HEK293 (cell line): ENCODE measurements around the gene ZHX3.

Source experiments
- CTCF ChIA-PET: fragments of 350-600 bp; formaldehyde crosslinking; extraction: SDS; loops from one replicate; lab custom pipeline; 2021; ENCODE audit warnings: antibody characterized with exemption; lab: Yijun Ruan, JAX
- POLR2A ChIA-PET: fragments of 300-600 bp; formaldehyde crosslinking; extraction: SDS; loops from one replicate; lab custom pipeline; 2020; ENCODE audit warnings: antibody characterized with exemption, inconsistent platforms; lab: Yijun Ruan, JAX
- H3K27ac ChIP-seq: fragments of 200-500 bp; sonication (Bioruptor generic); 2 replicates; pipeline ENCODE4 v1.5.1; 2014; ENCODE audit warnings: low read depth, low read length, control low read depth, inconsistent platforms; ENCODE audit errors: extremely low read depth
- H3K36me3 ChIP-seq, 2 experiments: fragments of 200-500 bp in 1 of 2; sonication (Bioruptor generic) in 1 of 2; 1 replicate in 1 of 2; 2 replicates in 1 of 2; pipeline ENCODE4 v1.5.1; 2014 to 2017; ENCODE audit warnings: inconsistent platforms in 2 of 2, low read length in 2 of 2; ENCODE audit not compliant: control insufficient read depth in 2 of 2, insufficient read depth in 1 of 2
- H3K4me1 ChIP-seq: fragments of 200-500 bp; sonication (Bioruptor generic); 2 replicates; pipeline ENCODE4 v1.5.1; 2014; ENCODE audit warnings: mild to moderate bottlenecking, low read length, inconsistent platforms; ENCODE audit not compliant: control insufficient read depth, insufficient read depth
- H3K4me3 ChIP-seq: 2 replicates; pipeline ENCODE4 v1.5.1; 2011; ENCODE audit warnings: low read depth, mild to moderate bottlenecking, control low read depth, low read length, moderate library complexity
- H3K9me3 ChIP-seq: fragments of 200-500 bp; sonication (Bioruptor generic); 2 replicates; pipeline ENCODE4 v1.5.1; 2014; ENCODE audit warnings: low read depth, low read length, inconsistent platforms; ENCODE audit not compliant: control insufficient read depth, insufficient read depth
- ZFP37 ChIP-seq: fragments of 450-650 bp; formaldehyde crosslinking; IDR thresholded peaks from 2 replicates; pipeline ENCODE4 v1.5.1; 2016; ENCODE audit warnings: missing biosample characterization, missing genetic modification characterization
- ZNF146 ChIP-seq: fragments of 450-650 bp; formaldehyde crosslinking; IDR thresholded peaks from 2 replicates; pipeline ENCODE4 v1.5.1; 2016; ENCODE audit warnings: missing biosample characterization, missing genetic modification characterization
- ZNF747 ChIP-seq: fragments of 450-650 bp; formaldehyde crosslinking; IDR thresholded peaks from 2 replicates; pipeline ENCODE4 v1.5.1; 2016; ENCODE audit warnings: missing biosample characterization, missing genetic modification characterization
- ZSCAN30 ChIP-seq: fragments of 450-650 bp; IDR thresholded peaks from 2 replicates; pipeline ENCODE4 v1.5.1; 2018; ENCODE audit warnings: missing biosample characterization, mild to moderate bottlenecking, missing genetic modification characterization, moderate library complexity
- TF ChIP-seq, protein P1 (sequence below): fragments of 450-650 bp; formaldehyde crosslinking; IDR thresholded peaks from 2 replicates; pipeline ENCODE4; 2016; ENCODE audit warnings: missing biosample characterization, missing genetic modification characterization
- TF ChIP-seq, protein P2 (sequence below): fragments of 450-650 bp; formaldehyde crosslinking; conservative IDR thresholded peaks from 2 replicates; pipeline ENCODE4 v1.5.1; 2016; ENCODE audit warnings: low read depth, missing biosample characterization, missing genetic modification characterization
- TF ChIP-seq, protein P3 (sequence below): fragments of 450-650 bp; formaldehyde crosslinking; IDR thresholded peaks from 2 replicates; pipeline ENCODE4 v1.5.1; 2016; ENCODE audit warnings: missing biosample characterization, missing genetic modification characterization
- TF ChIP-seq, protein P4 (sequence below): fragments of 450-650 bp; formaldehyde crosslinking; IDR thresholded peaks from 2 replicates; pipeline ENCODE4 v1.5.1; 2016; ENCODE audit warnings: missing biosample characterization, missing genetic modification characterization

ZHX3 gene

DNA sequence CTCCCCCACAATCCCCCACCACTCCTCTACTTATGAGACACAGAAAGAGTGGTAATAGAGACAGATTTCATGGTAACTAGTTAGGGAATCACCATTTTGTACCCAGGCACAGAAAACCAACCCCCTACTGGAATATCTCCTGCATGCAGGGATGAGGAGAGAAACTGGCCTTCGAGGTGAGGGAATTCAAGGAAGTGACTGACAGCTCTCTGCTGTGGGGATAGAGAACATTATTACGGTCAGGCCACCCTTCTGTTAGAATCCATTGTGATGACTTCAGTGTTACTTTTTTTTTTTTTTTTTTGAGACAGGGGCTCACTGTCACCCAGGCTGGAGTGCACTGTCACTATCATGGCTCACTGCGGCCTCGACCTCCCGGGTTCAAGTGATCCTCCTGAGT, 9.6 kb upstream of the ZHX3 start:
- POLR2A ChIA-PET = no interaction called here
- H3K4me1 ChIP-seq = no peaks in the 10 kb centered on the region
- H3K4me3 ChIP-seq = no peak overlapping the region
- no peak for TF ChIP-seq ZFP37 (tag by site-specific recombination)
- TF ChIP-seq ZSCAN30 = no peak
- TF ChIP-seq, protein P1, sequence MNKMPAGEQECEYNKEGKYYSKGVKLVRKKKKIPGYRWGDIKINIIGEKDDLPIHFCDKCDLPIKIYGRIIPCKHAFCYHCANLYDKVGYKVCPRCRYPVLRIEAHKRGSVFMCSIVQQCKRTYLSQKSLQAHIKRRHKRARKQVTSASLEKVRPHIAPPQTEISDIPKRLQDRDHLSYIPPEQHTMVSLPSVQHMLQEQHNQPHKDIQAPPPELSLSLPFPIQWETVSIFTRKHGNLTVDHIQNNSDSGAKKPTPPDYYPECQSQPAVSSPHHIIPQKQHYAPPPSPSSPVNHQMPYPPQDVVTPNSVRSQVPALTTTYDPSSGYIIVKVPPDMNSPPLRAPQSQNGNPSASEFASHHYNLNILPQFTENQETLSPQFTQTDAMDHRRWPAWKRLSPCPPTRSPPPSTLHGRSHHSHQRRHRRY (tag by site-specific recombination) = no peak
- no peaks in the 10 kb centered on the region for H3K36me3 ChIP-seq
- H3K9me3 ChIP-seq = no peaks in the 10 kb centered on the region
- CTCF ChIA-PET = interaction anchor here (0.5 to 3.8 kb wide), 7 partner anchors 12 to 186 kb away, joined by 3 to 14 read pairs (median 4); partner anchors contain the start of gene LPIN3
- H3K27ac ChIP-seq = no peak overlapping the region

DNA sequence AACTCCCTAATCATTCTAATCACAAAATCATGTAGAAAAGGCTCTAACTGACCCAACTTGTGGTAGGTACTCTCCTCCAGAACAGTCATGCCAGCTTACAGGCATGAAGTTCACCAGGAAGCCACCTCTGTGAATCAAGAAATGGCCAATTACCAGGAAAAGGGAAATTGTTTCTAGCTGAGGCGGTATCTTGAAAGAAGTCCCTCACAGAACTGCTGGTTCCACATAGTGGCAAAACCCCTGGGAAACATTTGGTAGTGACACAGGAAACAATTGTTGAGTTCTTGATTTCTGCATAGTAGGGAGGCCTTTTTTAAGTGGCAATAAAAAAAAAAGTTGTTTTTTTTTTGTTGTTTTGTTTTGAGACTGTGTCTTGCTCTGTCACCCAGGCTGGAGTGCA, 3.4 kb upstream of the ZHX3 start:
- ChIA-PET CTCF (interaction anchor here (0.8 to 1.1 kb wide), 3 partner anchors 10 to 227 kb away, joined by 3 to 4 read pairs (median 4); partner anchors contain the start of gene LPIN3), POLR2A (no interaction called here)
- Histone ChIP-seq H3K27ac (no peak overlapping the region), H3K4me3 (no peak overlapping the region), H3K9me3 (no peaks in the 10 kb centered on the region), H3K36me3 (no peaks in the 10 kb centered on the region), H3K4me1 (peaks cover 3% of the 10 kb centered on the region; the same call in 1 of the 2 replicates)
- no peak for TF ChIP-seq ZNF747 (tag by site-specific recombination)
- no peak for TF ChIP-seq ZNF146 (tag by site-specific recombination)
- TF ChIP-seq, protein P2, sequence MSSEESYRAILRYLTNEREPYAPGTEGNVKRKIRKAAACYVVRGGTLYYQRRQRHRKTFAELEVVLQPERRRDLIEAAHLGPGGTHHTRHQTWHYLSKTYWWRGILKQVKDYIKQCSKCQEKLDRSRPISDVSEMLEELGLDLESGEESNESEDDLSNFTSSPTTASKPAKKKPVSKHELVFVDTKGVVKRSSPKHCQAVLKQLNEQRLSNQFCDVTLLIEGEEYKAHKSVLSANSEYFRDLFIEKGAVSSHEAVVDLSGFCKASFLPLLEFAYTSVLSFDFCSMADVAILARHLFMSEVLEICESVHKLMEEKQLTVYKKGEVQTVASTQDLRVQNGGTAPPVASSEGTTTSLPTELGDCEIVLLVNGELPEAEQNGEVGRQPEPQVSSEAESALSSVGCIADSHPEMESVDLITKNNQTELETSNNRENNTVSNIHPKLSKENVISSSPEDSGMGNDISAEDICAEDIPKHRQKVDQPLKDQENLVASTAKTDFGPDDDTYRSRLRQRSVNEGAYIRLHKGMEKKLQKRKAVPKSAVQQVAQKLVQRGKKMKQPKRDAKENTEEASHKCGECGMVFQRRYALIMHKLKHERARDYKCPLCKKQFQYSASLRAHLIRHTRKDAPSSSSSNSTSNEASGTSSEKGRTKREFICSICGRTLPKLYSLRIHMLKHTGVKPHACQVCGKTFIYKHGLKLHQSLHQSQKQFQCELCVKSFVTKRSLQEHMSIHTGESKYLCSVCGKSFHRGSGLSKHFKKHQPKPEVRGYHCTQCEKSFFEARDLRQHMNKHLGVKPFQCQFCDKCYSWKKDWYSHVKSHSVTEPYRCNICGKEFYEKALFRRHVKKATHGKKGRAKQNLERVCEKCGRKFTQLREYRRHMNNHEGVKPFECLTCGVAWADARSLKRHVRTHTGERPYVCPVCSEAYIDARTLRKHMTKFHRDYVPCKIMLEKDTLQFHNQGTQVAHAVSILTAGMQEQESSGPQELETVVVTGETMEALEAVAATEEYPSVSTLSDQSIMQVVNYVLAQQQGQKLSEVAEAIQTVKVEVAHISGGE (tag by site-specific recombination) = peak; percentile 71

DNA sequence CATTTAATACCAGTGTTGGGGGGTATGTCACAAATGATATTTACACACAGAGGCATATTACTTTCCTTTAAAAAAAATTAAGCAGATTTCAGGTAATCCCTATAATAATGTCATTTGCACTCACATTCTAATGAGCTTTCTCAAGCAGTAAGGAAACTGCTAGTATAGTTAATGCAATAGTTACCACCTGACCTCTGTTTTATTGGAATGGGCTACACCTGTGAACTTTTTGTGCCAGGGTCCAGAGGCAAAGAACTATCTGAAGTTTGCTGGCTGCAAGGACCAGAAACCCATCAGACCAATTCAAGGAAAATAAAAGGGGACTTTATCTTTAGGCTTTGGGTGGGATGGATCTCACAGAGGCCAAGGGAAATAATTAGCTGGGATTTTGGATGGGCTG, 2.9 kb upstream of the ZHX3 start:
- ChIA-PET POLR2A (no interaction called here), CTCF (interaction anchor here (0.9 to 1.1 kb wide), 2 partner anchors 20 to 226 kb away, joined by 4 read pairs; partner anchors contain the start of gene LPIN3)
- Histone ChIP-seq H3K36me3 (no peaks in the 10 kb centered on the region), H3K9me3 (no peaks in the 10 kb centered on the region), H3K4me1 (peaks cover 3% of the 10 kb centered on the region; the same call in 1 of the 2 replicates), H3K4me3 (no peak overlapping the region), H3K27ac (no peak overlapping the region)
- TF ChIP-seq, protein P3, sequence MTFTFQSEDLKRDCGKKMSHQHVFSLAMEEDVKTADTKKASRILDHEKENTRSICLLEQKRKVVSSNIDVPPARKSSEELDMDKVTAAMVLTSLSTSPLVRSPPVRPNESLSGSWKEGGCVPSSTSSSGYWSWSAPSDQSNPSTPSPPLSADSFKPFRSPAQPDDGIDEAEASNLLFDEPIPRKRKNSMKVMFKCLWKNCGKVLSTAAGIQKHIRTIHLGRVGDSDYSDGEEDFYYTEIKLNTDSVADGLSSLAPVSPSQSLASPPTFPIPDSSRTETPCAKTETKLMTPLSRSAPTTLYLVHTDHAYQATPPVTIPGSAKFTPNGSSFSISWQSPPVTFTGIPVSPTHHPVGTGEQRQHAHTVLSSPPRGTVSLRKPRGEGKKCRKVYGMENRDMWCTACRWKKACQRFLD (tag by site-specific recombination) = no peak
- TF ChIP-seq, protein P4, sequence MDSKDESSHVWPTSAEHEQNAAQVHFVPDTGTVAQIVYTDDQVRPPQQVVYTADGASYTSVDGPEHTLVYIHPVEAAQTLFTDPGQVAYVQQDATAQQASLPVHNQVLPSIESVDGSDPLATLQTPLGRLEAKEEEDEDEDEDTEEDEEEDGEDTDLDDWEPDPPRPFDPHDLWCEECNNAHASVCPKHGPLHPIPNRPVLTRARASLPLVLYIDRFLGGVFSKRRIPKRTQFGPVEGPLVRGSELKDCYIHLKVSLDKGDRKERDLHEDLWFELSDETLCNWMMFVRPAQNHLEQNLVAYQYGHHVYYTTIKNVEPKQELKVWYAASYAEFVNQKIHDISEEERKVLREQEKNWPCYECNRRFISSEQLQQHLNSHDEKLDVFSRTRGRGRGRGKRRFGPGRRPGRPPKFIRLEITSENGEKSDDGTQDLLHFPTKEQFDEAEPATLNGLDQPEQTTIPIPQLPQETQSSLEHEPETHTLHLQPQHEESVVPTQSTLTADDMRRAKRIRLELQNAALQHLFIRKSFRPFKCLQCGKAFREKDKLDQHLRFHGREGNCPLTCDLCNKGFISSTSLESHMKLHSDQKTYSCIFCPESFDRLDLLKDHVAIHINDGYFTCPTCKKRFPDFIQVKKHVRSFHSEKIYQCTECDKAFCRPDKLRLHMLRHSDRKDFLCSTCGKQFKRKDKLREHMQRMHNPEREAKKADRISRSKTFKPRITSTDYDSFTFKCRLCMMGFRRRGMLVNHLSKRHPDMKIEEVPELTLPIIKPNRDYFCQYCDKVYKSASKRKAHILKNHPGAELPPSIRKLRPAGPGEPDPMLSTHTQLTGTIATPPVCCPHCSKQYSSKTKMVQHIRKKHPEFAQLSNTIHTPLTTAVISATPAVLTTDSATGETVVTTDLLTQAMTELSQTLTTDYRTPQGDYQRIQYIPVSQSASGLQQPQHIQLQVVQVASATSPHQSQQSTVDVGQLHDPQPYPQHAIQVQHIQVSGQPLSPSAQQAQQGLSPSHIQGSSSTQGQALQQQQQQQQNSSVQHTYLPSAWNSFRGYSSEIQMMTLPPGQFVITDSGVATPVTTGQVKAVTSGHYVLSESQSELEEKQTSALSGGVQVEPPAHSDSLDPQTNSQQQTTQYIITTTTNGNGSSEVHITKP (tag by site-specific recombination) = peak; percentile 79
